ENCODE data around the gene FAM107B. TPM values are rescaled to one million over a fixed set of nuclear protein-coding genes. Genes with fewer than 3 reads are reported as not detected.

Gene FAM107B
- total RNA-seq, 1 donor = 30.0 TPM

- TF ChIP-seq CTCF (IDR thresholded peaks at IDR 0.05; ENCODE audit: extremely low read depth, low read depth, low read length) = no peak
- H4K20me1 ChIP-seq (ENCODE audit: insufficient read depth, low read length) = no peaks in the 10 kb centered on the region
- H3K27ac ChIP-seq (ENCODE audit: low read depth, low read length) = no peak overlapping the region
These were observed 77.4 kb downstream of the FAM107B start for GRCh38 chr10:14697281-14697680.

GRCh38 chr10:14696821-14697220 lies 77.9 kb downstream of the FAM107B start:
- TF ChIP-seq CTCF (IDR thresholded peaks at IDR 0.05; ENCODE audit: extremely low read depth, low read depth, low read length) = no peak
- H2AFZ ChIP-seq (ENCODE audit: low read length) = no peak overlapping the region
- H3K27ac ChIP-seq (ENCODE audit: low read depth, low read length) = no peak overlapping the region
- no peak for DNase-seq (ENCODE audit: insufficient read length, low spot score, missing footprints)
- H3K36me3 ChIP-seq (ENCODE audit: insufficient read depth, low read length) = no peaks in the 10 kb centered on the region
- no peak overlapping the region for H3K4me2 ChIP-seq (ENCODE audit: insufficient read depth, low read length)
- no peaks in the 10 kb centered on the region for H3K79me2 ChIP-seq (ENCODE audit: insufficient read depth, low read length)
- H3K4me3 ChIP-seq (ENCODE audit: insufficient read depth, low read length) = no peak overlapping the region
- H3K27me3 ChIP-seq (ENCODE audit: insufficient read depth, low read length) = no peaks in the 10 kb centered on the region
- H3K9me3 ChIP-seq (ENCODE audit: low read depth, low read length) = no peaks in the 10 kb centered on the region
- H4K20me1 ChIP-seq (ENCODE audit: insufficient read depth, low read length) = no peaks in the 10 kb centered on the region
- H3K4me1 ChIP-seq (ENCODE audit: insufficient read depth, low read length) = peaks cover 3% of the 10 kb centered on the region

More at GRCh38 chr10:14697281-14697680, 77.4 kb downstream of the FAM107B start:
- Histone ChIP-seq H3K4me2 (ENCODE audit: insufficient read depth, low read length) (no peak overlapping the region), H3K36me3 (ENCODE audit: insufficient read depth, low read length) (no peaks in the 10 kb centered on the region), H3K4me1 (ENCODE audit: insufficient read depth, low read length) (peaks cover 3% of the 10 kb centered on the region), H3K9me3 (ENCODE audit: low read depth, low read length) (no peaks in the 10 kb centered on the region), H3K27me3 (ENCODE audit: insufficient read depth, low read length) (no peaks in the 10 kb centered on the region), H3K79me2 (ENCODE audit: insufficient read depth, low read length) (no peaks in the 10 kb centered on the region), H2AFZ (ENCODE audit: low read length) (no peak overlapping the region), H3K4me3 (ENCODE audit: insufficient read depth, low read length) (no peak overlapping the region)
- no peak for DNase-seq (ENCODE audit: insufficient read length, low spot score, missing footprints)

GRCh38 chr10:14695847-14696480 lies 78.7 kb downstream of the FAM107B start:
- Histone ChIP-seq H3K36me3 (ENCODE audit: insufficient read depth, low read length) (no peaks in the 10 kb centered on the region), H3K79me2 (ENCODE audit: insufficient read depth, low read length) (no peaks in the 10 kb centered on the region), H3K4me3 (ENCODE audit: insufficient read depth, low read length) (no peak overlapping the region), H4K20me1 (ENCODE audit: insufficient read depth, low read length) (no peaks in the 10 kb centered on the region), H3K4me2 (ENCODE audit: insufficient read depth, low read length) (no peak overlapping the region), H3K9me3 (ENCODE audit: low read depth, low read length) (no peaks in the 10 kb centered on the region), H3K27me3 (ENCODE audit: insufficient read depth, low read length) (no peaks in the 10 kb centered on the region), H3K27ac (ENCODE audit: low read depth, low read length) (no peak overlapping the region), H3K4me1 (ENCODE audit: insufficient read depth, low read length) (peaks cover 3% of the 10 kb centered on the region), H2AFZ (ENCODE audit: low read length) (no peak overlapping the region)
- no peak for TF ChIP-seq CTCF (IDR thresholded peaks at IDR 0.05; ENCODE audit: extremely low read depth, low read depth, low read length)
- no peak for DNase-seq (ENCODE audit: insufficient read length, low spot score, missing footprints)

GRCh38 chr10:14693891-14694290 lies 80.8 kb downstream of the FAM107B start:
- DNase-seq (ENCODE audit: insufficient read length, low spot score, missing footprints) = no peak
- no peaks in the 10 kb centered on the region for H3K27me3 ChIP-seq (ENCODE audit: insufficient read depth, low read length)
- H2AFZ ChIP-seq (ENCODE audit: low read length) = no peak overlapping the region
- H3K27ac ChIP-seq (ENCODE audit: low read depth, low read length) = no peak overlapping the region
- H3K79me2 ChIP-seq (ENCODE audit: insufficient read depth, low read length) = no peaks in the 10 kb centered on the region
- TF ChIP-seq CTCF (IDR thresholded peaks at IDR 0.05; ENCODE audit: extremely low read depth, low read depth, low read length) = no peak
- peaks cover 4% of the 10 kb centered on the region for H3K4me1 ChIP-seq (ENCODE audit: insufficient read depth, low read length)
- no peak overlapping the region for H3K4me3 ChIP-seq (ENCODE audit: insufficient read depth, low read length)
- H3K9me3 ChIP-seq (ENCODE audit: low read depth, low read length) = no peaks in the 10 kb centered on the region
- H3K4me2 ChIP-seq (ENCODE audit: insufficient read depth, low read length) = no peak overlapping the region
- no peaks in the 10 kb centered on the region for H3K36me3 ChIP-seq (ENCODE audit: insufficient read depth, low read length)
- H4K20me1 ChIP-seq (ENCODE audit: insufficient read depth, low read length) = no peaks in the 10 kb centered on the region

Measured in osteoblast (primary cell).